OCI-LY1 (cell line): Measurements from ENCODE around the gene ELOF1.

Experiments
- H2AFZ ChIP-seq: fragments of 200-600 bp; sonication (generic), shearing (Covaris generic); 2 replicates; pipeline ENCODE4 v1.6.0; 2014; ENCODE audit warnings: antibody characterized with exemption, mild to moderate bottlenecking, low read length
- H3F3A ChIP-seq: fragments of 200-600 bp; sonication (generic), shearing (Covaris generic); 2 replicates; pipeline ENCODE4 v1.6.0; 2014; ENCODE audit warnings: mild to moderate bottlenecking, antibody characterized with exemption, low read length, moderate library complexity; ENCODE audit not compliant: insufficient read depth
- H3K27ac ChIP-seq: fragments of 200-600 bp; sonication (generic); 2 replicates; pipeline ENCODE4 v1.5.1; 2014; ENCODE audit warnings: low read length, mixed run types, mild to moderate bottlenecking, low read depth; ENCODE audit not compliant: poor library complexity, severe bottlenecking
- H3K27me3 ChIP-seq: fragments of 200-600 bp; sonication (generic); 2 replicates; pipeline ENCODE4 v1.6.0; 2014; ENCODE audit warnings: antibody characterized with exemption, mild to moderate bottlenecking, low read length, moderate library complexity; ENCODE audit not compliant: insufficient read depth
- H3K36me3 ChIP-seq: fragments of 200-600 bp; sonication (generic); 2 replicates; pipeline ENCODE4 v1.6.1; 2014; ENCODE audit warnings: mild to moderate bottlenecking, antibody characterized with exemption, low read length, moderate library complexity, mixed read lengths; ENCODE audit not compliant: insufficient read depth
- H3K4me1 ChIP-seq: fragments of 200-600 bp; sonication (generic); 2 replicates; pipeline ENCODE4 v1.5.1; 2014; ENCODE audit warnings: mild to moderate bottlenecking, low read length, moderate library complexity; ENCODE audit not compliant: insufficient read depth, severe bottlenecking
- H3K4me2 ChIP-seq: fragments of 200-600 bp; sonication (generic), shearing (Covaris generic); 2 replicates; pipeline ENCODE4 v1.6.1; 2014; ENCODE audit warnings: low read length
- H3K4me3 ChIP-seq: fragments of 200-600 bp; sonication (generic); 2 replicates; pipeline ENCODE4 v1.5.1; 2014; ENCODE audit warnings: low read length, low read depth, mild to moderate bottlenecking, mixed read lengths; ENCODE audit not compliant: poor library complexity, severe bottlenecking
- H3K79me2 ChIP-seq: fragments of 200-600 bp; shearing (Covaris generic); 2 replicates; pipeline ENCODE4 v1.6.1; 2016; ENCODE audit warnings: mixed run types, low read length, mixed read lengths; ENCODE audit not compliant: insufficient read depth
- H3K9ac ChIP-seq: fragments of 200-600 bp; sonication (generic), shearing (Covaris generic); 2 replicates; pipeline ENCODE4 v1.6.1; 2014; ENCODE audit warnings: mild to moderate bottlenecking, low read length, mixed read lengths
- H3K9me2 ChIP-seq: fragments of 200-600 bp; sonication (generic), shearing (Covaris generic); 2 replicates; pipeline ENCODE4 v1.6.1; 2014; ENCODE audit warnings: low read depth, mild to moderate bottlenecking, low read length, mixed read lengths
- H3K9me3 ChIP-seq: fragments of 200-600 bp; shearing (Covaris generic); 2 replicates; pipeline ENCODE4 v1.6.1; 2014; ENCODE audit warnings: low read length, mixed read lengths
- H4K20me1 ChIP-seq: fragments of 200-600 bp; sonication (generic), shearing (Covaris generic); 2 replicates; pipeline ENCODE4 v1.6.0; 2016; ENCODE audit warnings: mild to moderate bottlenecking, low read length; ENCODE audit not compliant: insufficient read depth
- CTCF ChIP-seq: fragments of 200-600 bp; sonication (generic), shearing (Covaris generic); IDR thresholded peaks from 2 replicates; pipeline ENCODE4 v1.5.1; 2017; ENCODE audit warnings: mild to moderate bottlenecking, antibody characterized with exemption, low read length, moderate library complexity, mixed read lengths
- EZH2 ChIP-seq: fragments of 200-600 bp; sonication (generic), shearing (Covaris generic); IDR thresholded peaks from 2 replicates; pipeline ENCODE4 v1.8.0; 2017; ENCODE audit warnings: borderline replicate concordance, mixed run types, mild to moderate bottlenecking, antibody characterized with exemption, low read length, moderate library complexity, mixed read lengths

ELOF1 gene

DNA sequence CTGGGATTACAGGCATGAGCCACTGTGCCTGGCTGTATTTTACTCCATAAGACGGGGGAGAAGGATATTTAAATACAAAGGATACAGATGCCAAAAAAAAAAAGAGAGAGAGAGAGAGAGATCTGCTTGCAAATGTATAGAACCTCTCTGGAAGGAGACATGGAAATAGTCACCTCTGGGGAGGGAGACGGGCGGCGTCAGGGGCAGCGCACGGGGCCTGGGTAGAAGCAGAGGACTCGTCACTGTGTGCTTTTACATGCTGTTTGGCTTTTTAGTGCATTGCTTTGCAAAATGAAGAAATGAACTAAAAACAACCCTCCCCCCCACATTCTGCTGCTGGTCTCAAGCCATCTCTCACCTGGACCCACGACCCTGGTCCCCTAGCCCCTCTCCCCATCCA, 48.6 kb downstream of the ELOF1 start:
- no peak overlapping the region for H3K27ac ChIP-seq
- no peak overlapping the region for H3K4me3 ChIP-seq
- TF ChIP-seq CTCF = no peak
- TF ChIP-seq EZH2 = no peak
- H3K4me2 ChIP-seq = no peak overlapping the region
- no peak overlapping the region for H2AFZ ChIP-seq
- H3K79me2 ChIP-seq = no peaks in the 10 kb centered on the region
- no peaks in the 10 kb centered on the region for H4K20me1 ChIP-seq
- H3K27me3 ChIP-seq = no peaks in the 10 kb centered on the region
- peaks cover 20% of the 10 kb centered on the region for H3K4me1 ChIP-seq
- no peaks in the 10 kb centered on the region for H3F3A ChIP-seq
- no peaks in the 10 kb centered on the region for H3K9me2 ChIP-seq
- H3K36me3 ChIP-seq = peaks cover 17% of the 10 kb centered on the region
- no peaks in the 10 kb centered on the region for H3K9me3 ChIP-seq
- H3K9ac ChIP-seq = no peak overlapping the region

DNA sequence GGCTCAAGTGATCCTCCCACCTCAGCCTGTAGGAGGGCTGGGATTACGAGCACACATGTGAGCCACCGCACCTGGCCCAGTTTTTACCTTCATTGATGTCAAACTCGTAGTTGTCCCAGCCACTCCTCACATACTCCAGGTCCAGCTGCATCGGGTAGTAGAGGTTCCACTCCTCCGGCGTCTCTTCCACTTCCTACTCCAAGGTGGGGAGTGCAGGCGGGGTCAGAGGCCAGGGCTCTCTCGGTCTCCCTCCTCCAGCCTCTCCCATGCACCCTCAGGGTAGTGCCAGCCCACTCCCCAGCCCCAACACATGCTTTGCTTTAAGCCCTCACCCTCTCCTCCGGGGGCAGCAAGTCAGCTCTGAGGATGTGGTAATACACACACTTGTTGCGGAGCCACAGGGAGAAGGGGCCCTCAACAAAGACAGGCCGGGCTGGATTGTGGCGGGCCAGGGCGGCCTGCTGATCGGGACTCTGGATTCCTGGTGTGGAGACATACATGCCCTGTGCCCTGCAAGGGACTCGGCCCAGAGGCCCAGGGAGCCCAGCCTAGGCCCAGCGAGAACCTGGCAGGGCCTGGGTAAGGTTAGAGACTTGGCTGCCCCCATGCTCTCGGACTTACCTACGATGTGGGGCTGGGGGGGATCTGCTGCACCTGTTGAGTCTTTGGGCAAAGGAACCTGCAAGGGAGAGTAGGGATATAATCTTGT, 51.5 kb downstream of the ELOF1 start:
- no peaks in the 10 kb centered on the region for H3K9me2 ChIP-seq
- H3K9ac ChIP-seq = peak overlapping the region; percentile 99; the same call in 1 of the 2 replicates
- no peaks in the 10 kb centered on the region for H4K20me1 ChIP-seq
- H3K4me3 ChIP-seq = peak overlapping the region; percentile 84
- peaks cover 13% of the 10 kb centered on the region for H3K36me3 ChIP-seq
- H2AFZ ChIP-seq = no peak overlapping the region
- H3K27ac ChIP-seq = peak overlapping the region; percentile 88
- H3K9me3 ChIP-seq = no peaks in the 10 kb centered on the region
- TF ChIP-seq EZH2 (no peak), CTCF (no peak)
- peaks cover 28% of the 10 kb centered on the region for H3K4me1 ChIP-seq
- peak overlapping the region; percentile 88 for H3K4me2 ChIP-seq
- no peaks in the 10 kb centered on the region for H3K27me3 ChIP-seq
- no peaks in the 10 kb centered on the region for H3K79me2 ChIP-seq
- H3F3A ChIP-seq = no peaks in the 10 kb centered on the region

DNA sequence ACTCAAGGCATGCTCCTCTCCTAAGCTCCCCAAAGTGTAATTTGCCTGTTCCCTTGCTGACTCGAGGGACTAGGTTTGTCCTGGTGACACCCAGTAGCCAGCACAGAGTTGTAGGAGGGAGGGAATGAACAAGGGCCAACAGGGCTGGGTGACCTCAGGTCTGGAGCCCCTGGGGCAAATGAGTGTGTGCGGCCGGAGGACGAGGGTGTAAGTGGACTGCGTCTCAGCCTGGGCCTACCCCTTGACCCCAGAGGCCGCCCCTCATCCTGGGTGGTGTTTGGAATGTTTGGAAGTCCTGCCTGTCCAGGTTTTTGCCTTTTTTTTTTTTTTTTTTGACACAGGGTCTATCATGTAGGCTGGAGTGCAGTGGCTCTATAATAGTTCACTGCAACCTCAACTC, 52.1 kb downstream of the ELOF1 start:
- Histone ChIP-seq H3K9me3 (no peaks in the 10 kb centered on the region), H3K79me2 (no peaks in the 10 kb centered on the region), H4K20me1 (no peaks in the 10 kb centered on the region), H2AFZ (no peak overlapping the region), H3K4me1 (peaks cover 28% of the 10 kb centered on the region), H3K27me3 (no peaks in the 10 kb centered on the region), H3K4me3 (peak overlapping the region; percentile 84), H3K4me2 (peak overlapping the region; percentile 88), H3F3A (no peaks in the 10 kb centered on the region), H3K36me3 (peaks cover 7% of the 10 kb centered on the region), H3K9ac (peak overlapping the region; percentile 99), H3K27ac (peak overlapping the region; percentile 88), H3K9me2 (no peaks in the 10 kb centered on the region)
- TF ChIP-seq EZH2 (no peak), CTCF (no peak)
